Skin epidermis (tissue), 12 donors: ENCODE measurements around the gene SCIN.

Experiments used
- H3K27ac ChIP-seq, 21 experiments: fragments of 200-600 bp; sonication (generic) in 11 of 21; one replicate each; pipeline ENCODE4 v1.5.0; 2020; ENCODE audit warnings: mild to moderate bottlenecking in 3 of 21, inconsistent platforms in 2 of 21, moderate library complexity in 2 of 21
- H3K4me3 ChIP-seq, 7 experiments: fragments of 200-600 bp; sonication (generic) in 2 of 7; one replicate each; pipeline ENCODE4 v1.5.0; 2020; ENCODE audit warnings: inconsistent platforms in 2 of 7, mild to moderate bottlenecking in 2 of 7, moderate library complexity in 1 of 7

SCIN gene

GRCh38 chr7:12705878-12706277 is 135.4 kb downstream of the SCIN start:
- Histone ChIP-seq H3K4me3 (no peak overlapping the region), H3K27ac (no peak overlapping the region)

- H3K4me3 ChIP-seq = no peak overlapping the region
- peak overlapping the region in 2 of 21 experiments; percentile 25 to 26 for H3K27ac ChIP-seq
Observed at GRCh38 chr7:12706900-12707536, 136.5 kb downstream of the SCIN start.

- H3K27ac ChIP-seq = no peak overlapping the region
- no peak overlapping the region for H3K4me3 ChIP-seq
Observed at GRCh38 chr7:12708314-12708713, 137.8 kb downstream of the SCIN start.
